Activated T-cell treated with anti-CD3 and anti-CD28 coated beads for 4 hours (primary cell): ENCODE measurements around the gene GALP.
"Not testable (repeated sequence)": the region's sequence is repeated elsewhere in the genome, so short reads cannot be mapped to it uniquely, and the experiment has no call there.

ENCODE experiments used
- DNase-seq: peaks from one replicate; pipeline ENCODE4 v3.0.0-alpha.2; 2020

GALP gene

GRCh38 chr19:56175861-56176307 is at the start of gene GALP:
GALP (plus strand) TSS chr19:56176008; CDS start chr19:56177109, 1,101 bp downstream.
- DNase-seq: not testable (repeated sequence)

- no peak for DNase-seq
Measured at GRCh38 chr19:56126983-56127780, 48.6 kb upstream of the GALP start.

GRCh38 chr19:56130006-56130405 is 45.8 kb upstream of the GALP start:
- DNase-seq: no peak

GRCh38 chr19:56131651-56132050 is 44.2 kb upstream of the GALP start:
- no peak for DNase-seq

GRCh38 chr19:56132316-56132822 is 43.4 kb upstream of the GALP start:
- DNase-seq: no peak

GRCh38 chr19:56133858-56134653 is 41.8 kb upstream of the GALP start:
- DNase-seq: no peak

GRCh38 chr19:56134654-56134921 is 41.2 kb upstream of the GALP start:
- DNase-seq: no peak

GRCh38 chr19:56136362-56136761 is 39.4 kb upstream of the GALP start:
- no peak for DNase-seq

- no peak for DNase-seq
Measured at GRCh38 chr19:56137405-56137804, 38.4 kb upstream of the GALP start.

- no peak for DNase-seq
Measured at GRCh38 chr19:56138069-56138468, 37.7 kb upstream of the GALP start.

GRCh38 chr19:56139847-56140582 is 35.8 kb upstream of the GALP start:
- DNase-seq: no peak

- DNase-seq: peak; percentile 99
Measured at GRCh38 chr19:56140583-56141416, 35.0 kb upstream of the GALP start, which contains the start of gene ZNF444. ZNF444 (plus strand) TSS chr19:56141287; CDS start chr19:56146912, 5,625 bp downstream.

- no peak for DNase-seq
Measured at GRCh38 chr19:56141417-56141993, 34.3 kb upstream of the GALP start.

- no peak for DNase-seq
Measured at GRCh38 chr19:56142087-56142787, 33.6 kb upstream of the GALP start.

GRCh38 chr19:56142897-56143434 is 32.8 kb upstream of the GALP start:
- no peak for DNase-seq

- no peak for DNase-seq
Measured at GRCh38 chr19:56144376-56144775, 31.4 kb upstream of the GALP start.

GRCh38 chr19:56144831-56145230 is 31.0 kb upstream of the GALP start:
- DNase-seq: no peak

GRCh38 chr19:56145698-56146097 is 30.1 kb upstream of the GALP start:
- no peak for DNase-seq

GRCh38 chr19:56146904-56147303 is 28.9 kb upstream of the GALP start:
- DNase-seq: no peak

GRCh38 chr19:56147307-56147706 is 28.5 kb upstream of the GALP start:
- DNase-seq: no peak

- DNase-seq: no peak
Measured at GRCh38 chr19:56148096-56148495, 27.7 kb upstream of the GALP start.
